Stimulated activated effector memory CD8-positive, alpha-beta T cell treated with anti-CD3 and anti-CD28 coated beads, Interleukin-12 subunit alpha, Interleukin-12 subunit beta, amount 100 ng/mL, for 72 hours (primary cell): ENCODE data around the gene IRF5.
"Not testable (repeated sequence)": the region's sequence is repeated elsewhere in the genome, so short reads cannot be mapped to it uniquely, and the experiment has no call there.

Experiments used
- ATAC-seq: fragments of 150-1000 bp; cut with Tn5 transposase; 2 replicates; pipeline ENCODE4 v1.10.0; 2021
- DNase-seq, 2 donors: peaks; one replicate each; pipeline ENCODE4 v3.0.0; 2021 to 2022; ENCODE audit warnings: low spot score in 2 of 2
- H3K27ac Mint-ChIP-seq: one replicate; pipeline ENCODE4 v1.8.0; 2022; ENCODE audit warnings: mild to moderate bottlenecking, mixed read lengths
- H3K36me3 Mint-ChIP-seq: one replicate; pipeline ENCODE4 v1.8.0; 2022; ENCODE audit warnings: mild to moderate bottlenecking, mixed read lengths
- H3K4me1 Mint-ChIP-seq: one replicate; pipeline ENCODE4 v1.8.0; 2022; ENCODE audit warnings: mixed read lengths
- H3K4me3 Mint-ChIP-seq: one replicate; pipeline ENCODE4 v1.8.0; 2022; ENCODE audit warnings: mild to moderate bottlenecking, mixed read lengths
- H3K9me3 Mint-ChIP-seq: one replicate; pipeline ENCODE4 v1.8.0; 2022; ENCODE audit warnings: mixed read lengths

The IRF5 gene

DNA sequence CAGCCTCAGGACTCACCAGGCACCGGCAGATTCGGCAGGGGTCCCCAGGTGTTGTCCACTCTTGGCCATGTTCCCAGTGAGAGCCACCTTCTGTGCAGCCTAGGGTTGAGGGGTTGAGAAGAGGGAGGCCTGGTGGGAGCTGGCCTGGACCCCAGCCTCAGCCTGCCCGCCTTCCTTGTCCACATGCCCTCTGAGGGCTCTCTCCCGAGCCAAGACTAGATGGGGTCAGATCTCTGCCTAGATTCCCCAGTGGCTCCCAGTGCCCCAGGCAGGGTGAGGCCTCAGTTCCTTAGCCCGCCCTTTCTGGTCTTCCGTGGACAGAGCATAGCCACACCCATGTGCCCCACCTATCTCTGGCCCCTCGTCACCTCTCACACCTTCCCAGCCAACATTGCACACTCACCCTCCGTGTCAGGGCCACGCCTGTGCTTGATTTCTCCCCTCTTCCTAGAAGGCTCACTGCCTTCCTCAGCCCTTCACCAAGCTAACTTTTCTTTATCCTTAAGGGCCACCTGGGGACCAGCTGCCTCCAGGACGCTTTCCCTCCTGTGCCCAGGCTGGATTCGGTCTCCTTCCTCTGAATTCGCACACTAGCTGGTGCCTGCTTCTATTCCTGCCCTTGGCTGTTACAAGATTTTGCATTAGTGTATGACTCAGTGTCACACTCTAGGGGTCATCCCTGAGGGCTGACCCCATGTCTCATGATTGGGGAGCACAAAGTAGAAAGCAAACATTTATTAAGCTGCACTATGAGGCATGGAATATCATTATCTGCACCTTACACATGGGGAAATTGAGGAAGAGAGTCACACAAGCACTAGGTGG lies 34.8 kb upstream of the IRF5 start:
- Mint-ChIP-seq H3K4me3 (no peak overlapping the region), H3K9me3 (no peaks in the 10 kb centered on the region), H3K4me1 (peaks cover 13% of the 10 kb centered on the region), H3K36me3 (no peaks in the 10 kb centered on the region), H3K27ac (no peak overlapping the region)
- ATAC-seq (no peak), DNase-seq (no peak)

DNA sequence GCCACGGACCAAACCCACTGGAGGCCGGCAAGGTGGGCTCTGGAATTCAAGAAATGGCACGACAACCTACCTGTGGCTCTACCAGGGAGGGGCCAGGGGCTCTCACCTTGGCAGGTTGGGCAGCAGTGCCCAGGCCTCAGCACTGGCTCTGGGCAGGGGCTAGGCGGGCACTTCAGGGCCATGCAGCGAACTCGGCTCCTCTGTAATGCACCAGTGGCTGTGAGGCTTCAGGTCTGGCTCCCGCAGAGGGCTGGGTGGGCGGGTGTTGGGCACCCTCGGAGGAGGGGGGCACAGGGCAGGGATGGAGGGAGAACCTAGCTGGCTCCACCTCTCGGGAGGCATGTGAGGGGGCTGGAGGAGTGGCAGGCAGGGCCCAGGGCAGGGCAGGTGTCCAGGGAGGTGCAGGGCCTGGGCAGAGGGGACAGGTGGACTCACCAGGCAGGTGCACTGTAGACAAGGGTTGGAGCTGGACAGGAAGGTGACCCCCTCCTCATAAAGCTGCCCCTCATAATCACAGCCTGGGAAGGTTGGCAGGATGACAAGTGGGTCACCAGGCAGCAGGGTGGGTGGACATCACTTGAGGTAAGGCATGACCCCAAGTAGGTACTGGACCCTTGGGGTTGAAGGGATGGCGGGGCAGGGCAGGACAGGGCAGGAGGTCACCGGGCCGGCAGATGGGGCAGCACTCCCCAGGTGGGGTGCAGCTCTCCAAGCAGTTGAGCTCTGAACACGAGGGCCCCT lies 33.9 kb upstream of the IRF5 start:
- no peak for DNase-seq
- Mint-ChIP-seq H3K36me3 (no peaks in the 10 kb centered on the region), H3K9me3 (no peaks in the 10 kb centered on the region), H3K27ac (no peak overlapping the region), H3K4me3 (no peak overlapping the region), H3K4me1 (peaks cover 13% of the 10 kb centered on the region)
- ATAC-seq = no peak

DNA sequence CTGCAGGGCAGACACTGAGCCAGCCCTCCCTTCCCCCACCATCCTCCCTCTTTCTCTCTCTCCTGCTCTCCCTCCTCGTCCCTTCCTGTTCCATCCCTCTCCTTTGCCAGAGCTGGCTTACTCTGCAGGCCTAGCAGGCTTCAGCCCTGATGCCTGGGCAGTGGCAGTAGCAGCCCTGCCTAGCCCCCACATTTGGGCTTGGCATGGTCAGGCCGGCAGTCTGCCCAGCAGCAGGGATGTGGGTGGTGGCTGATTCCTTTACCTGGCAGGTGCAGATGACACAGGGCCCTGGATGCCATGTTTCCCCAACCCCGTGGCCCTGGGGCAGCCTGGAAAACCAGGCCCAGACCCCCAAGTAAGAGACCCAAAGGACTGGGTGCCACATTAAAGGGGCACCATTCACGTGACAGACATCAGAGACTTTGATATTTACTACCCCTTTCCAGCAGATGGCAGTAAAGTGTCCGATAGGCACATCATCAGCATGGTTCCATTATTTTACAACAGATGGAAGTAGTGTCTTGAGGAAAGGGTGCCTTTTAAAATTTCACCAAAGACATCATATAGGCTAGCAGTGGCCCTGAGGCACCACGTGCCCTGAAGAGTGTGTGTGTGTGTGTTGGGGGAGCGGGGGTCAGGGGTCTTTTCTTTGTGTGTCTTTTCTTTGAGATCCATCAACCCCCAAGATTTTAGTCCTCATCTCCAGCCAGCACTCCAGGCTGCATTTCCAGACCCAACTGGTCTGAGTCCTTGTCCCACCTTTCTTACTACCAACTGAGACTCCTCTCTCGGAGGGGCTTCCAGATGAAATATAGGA lies 33.1 kb upstream of the IRF5 start:
- H3K4me3 Mint-ChIP-seq = no peak overlapping the region
- ATAC-seq (peak; percentile 67), DNase-seq (no peak)
- H3K27ac Mint-ChIP-seq = no peak overlapping the region
- no peaks in the 10 kb centered on the region for H3K9me3 Mint-ChIP-seq
- no peaks in the 10 kb centered on the region for H3K36me3 Mint-ChIP-seq
- H3K4me1 Mint-ChIP-seq = peaks cover 15% of the 10 kb centered on the region

DNA sequence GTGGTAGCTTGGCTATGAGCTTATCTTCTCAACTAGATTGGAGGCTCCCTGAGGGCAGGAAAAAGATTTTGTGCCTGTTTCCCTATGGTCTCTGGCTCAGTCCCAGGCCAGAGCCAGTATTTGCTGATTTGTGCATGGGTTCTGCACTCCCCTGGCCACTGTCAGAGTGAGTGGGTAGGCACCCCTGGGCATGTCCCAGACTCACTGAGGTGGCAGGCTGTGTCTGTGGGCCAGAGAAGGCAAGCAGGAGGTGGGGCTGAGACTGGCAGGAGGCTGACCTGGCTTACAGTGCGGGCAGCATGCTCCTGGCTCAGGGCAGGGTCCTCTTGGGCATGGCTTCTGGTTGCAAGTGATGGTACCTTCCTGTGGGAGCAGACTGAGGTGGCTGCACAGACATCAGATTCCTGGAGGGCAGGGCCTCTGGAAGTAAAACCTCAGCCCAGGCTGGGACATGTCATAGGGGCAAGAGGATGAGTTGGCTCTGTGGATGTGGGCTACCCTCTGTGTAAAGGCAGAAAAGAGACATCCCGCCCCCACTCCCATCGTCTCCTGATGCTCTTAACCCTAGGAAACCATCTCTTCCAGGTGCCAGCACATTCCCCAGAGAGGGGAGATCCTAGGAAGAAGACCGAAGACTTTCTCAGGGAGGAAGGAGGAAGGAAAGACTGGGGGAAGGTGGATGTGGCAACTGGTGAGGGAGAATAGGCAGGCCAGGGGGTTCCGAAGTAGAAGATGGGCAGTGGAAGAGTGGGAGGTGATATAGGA lies 31.5 kb upstream of the IRF5 start:
- DNase-seq = no peak
- Mint-ChIP-seq H3K36me3 (no peaks in the 10 kb centered on the region), H3K4me3 (no peak overlapping the region), H3K27ac (peak overlapping the region; percentile 4), H3K9me3 (no peaks in the 10 kb centered on the region), H3K4me1 (peaks cover 21% of the 10 kb centered on the region)
- ATAC-seq = no peak

DNA sequence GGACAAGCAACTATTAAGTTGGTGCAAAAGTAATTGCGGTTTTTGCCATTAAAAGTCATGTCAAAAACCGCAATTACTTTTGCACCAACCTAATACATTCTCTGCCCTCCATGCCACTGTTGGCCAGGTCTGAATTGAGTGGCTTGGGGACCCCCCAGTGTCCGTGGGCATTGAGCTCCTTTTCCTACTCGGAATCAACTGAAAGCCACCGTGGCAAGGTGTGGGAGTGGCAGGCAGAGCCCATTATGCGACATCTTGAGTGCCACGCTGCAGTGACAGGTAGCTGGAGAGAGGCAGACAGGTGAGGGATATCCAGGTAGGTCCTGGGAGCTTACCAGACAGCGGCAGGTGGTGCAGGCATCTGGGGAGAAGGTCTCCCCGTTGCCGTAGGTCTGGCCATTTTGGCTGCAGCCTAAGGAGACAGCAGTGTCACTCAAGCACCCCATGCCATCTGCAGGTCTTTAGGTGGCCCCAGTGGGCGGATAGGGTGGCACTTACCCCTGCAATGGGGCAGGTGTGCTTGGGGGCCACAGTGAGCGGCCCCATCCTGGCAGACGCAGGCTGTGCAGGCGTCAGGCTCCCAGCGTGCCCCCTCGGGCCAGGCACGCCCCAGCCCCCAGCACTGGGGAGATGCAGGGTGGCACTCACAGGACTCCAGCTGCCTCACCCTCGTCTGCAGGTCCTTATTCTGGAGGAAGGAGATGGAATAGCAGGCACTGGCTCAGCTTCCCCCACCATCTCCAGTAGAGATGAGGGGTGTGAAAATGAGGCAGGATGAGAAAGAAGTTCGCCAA lies 30.8 kb upstream of the IRF5 start:
- no peaks in the 10 kb centered on the region for H3K36me3 Mint-ChIP-seq
- no peak overlapping the region for H3K4me3 Mint-ChIP-seq
- no peaks in the 10 kb centered on the region for H3K9me3 Mint-ChIP-seq
- H3K4me1 Mint-ChIP-seq = peaks cover 21% of the 10 kb centered on the region
- DNase-seq = no peak
- peak overlapping the region; percentile 4 for H3K27ac Mint-ChIP-seq
- no peak for ATAC-seq

DNA sequence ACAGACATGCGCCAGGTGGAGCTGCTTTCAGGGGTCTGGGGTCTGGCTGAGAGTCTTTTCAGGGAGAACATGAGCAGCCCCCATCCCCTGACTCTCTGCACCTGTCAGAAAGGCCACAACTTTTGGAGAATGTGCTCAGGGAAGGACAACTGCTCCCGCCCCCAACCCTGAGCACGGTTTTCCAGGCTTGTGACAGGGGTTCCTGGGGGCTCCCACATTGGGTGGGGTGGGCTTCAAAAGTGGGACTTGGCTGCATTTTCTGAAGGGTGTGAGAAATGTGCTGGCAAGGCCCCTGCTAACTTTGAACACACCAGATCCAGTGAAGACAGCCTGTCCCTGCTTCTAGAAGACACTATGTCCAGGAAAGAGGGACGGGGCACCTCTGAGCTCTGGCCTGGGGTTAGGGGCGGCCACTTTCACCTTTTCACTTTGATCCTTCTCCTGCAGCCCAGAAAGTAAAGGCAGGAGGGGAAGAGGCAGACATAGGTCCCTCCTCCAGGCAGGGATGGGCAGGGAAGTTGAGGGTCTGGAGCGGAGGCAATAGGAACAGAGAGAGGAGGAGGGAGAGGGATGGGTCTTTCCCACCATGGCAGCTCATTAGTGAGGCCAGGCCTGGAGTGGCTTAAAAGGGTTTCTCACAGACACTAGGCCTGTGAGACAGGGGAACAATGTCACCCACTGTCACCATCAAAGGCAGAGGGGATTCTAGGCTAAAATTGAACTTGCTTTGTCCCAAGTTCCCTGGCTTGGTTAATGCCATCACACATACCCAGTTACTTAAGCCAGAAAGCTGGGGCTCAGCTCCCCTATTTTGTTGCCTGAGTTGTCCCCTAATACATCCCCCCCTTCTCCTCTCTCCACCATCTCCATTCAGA lies 28.7 kb upstream of the IRF5 start:
- no peak overlapping the region for H3K4me3 Mint-ChIP-seq
- no peaks in the 10 kb centered on the region for H3K9me3 Mint-ChIP-seq
- no peak overlapping the region for H3K27ac Mint-ChIP-seq
- H3K4me1 Mint-ChIP-seq = peaks cover 22% of the 10 kb centered on the region
- no peak for ATAC-seq
- H3K36me3 Mint-ChIP-seq = no peaks in the 10 kb centered on the region
- no peak for DNase-seq

DNA sequence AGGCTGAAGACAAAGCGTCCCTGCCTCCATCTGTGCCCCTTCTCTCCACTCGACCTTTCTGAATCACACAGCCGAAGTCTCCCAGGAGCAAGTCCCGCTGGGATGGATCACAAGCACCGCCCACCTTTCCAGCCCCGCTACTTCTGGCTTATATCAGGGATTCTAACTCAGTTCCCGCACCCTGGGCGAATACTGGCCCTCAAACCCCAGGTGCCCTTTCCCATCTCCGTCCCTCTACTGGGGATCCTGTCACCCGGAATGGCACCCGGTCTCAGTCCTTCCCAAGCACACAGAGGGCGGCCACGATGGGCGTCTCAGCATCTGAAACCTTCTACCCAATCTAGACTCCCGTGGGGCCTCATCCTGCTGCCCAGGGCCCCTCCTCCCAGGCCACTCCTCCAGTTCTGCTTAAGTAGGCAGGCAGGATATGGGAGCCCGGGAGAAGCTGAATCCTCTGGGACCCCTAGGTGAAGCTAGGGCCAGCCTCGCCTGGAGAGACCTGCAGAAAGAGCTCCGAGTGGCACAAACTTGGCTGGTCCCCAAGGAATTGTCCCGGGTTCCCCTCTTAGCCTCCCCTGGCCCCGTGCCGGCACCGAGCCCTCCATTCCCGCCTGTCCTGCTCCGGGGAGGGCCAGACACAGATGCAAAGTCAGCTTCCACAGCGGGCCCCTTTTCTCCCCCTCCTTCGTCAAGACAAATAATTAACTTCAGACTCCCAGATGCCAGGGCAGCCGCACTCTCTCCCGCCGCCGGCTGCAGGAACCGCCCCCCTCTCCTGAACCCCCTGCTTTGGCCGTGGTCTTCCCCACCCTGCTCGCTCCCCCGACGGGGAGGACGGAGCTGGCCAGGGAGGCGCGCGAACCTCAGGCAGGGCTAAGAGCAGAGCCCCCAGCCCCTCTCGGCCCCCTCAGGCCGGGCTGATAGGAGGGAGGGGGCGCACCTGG lies 27.8 kb upstream of the IRF5 start:
- no peak overlapping the region for H3K4me3 Mint-ChIP-seq
- H3K4me1 Mint-ChIP-seq = peaks cover 21% of the 10 kb centered on the region
- DNase-seq (no peak), ATAC-seq (no peak)
- H3K9me3 Mint-ChIP-seq = no peaks in the 10 kb centered on the region
- no peaks in the 10 kb centered on the region for H3K36me3 Mint-ChIP-seq
- no peak overlapping the region for H3K27ac Mint-ChIP-seq

DNA sequence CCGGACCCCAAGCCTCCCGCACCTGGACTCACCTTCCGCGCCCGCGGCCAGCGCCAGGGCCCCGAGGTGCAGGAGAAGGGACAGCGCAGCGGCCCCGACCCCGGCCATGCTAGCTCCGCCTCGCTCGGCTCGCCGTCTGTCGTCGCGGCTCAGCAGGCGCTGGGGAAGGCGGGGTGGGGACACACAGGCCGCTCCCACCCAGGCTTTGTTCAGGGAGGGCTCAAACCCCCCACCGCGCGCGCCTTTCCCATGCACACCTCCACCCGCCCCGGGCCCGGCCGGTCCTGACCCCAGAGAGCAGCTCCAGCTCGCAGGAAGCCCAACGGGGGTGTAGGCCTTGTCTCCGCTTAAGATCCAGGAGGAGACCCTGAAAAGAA lies 27.2 kb upstream of the IRF5 start, which contains the start of gene KCP:
Gene KCP (minus strand): TSS at position 141 of the 377 bp plus-strand sequence. CDS start 33 bp downstream, at position 108.
- ATAC-seq (no peak), DNase-seq (no peak)
- H3K4me1 Mint-ChIP-seq = peaks cover 20% of the 10 kb centered on the region
- H3K4me3 Mint-ChIP-seq = no peak within 1 kb of the TSS
- H3K27ac Mint-ChIP-seq = no peak within 1 kb of the TSS
- no peaks in the 10 kb centered on the region for H3K9me3 Mint-ChIP-seq
- no peaks in the 10 kb centered on the region for H3K36me3 Mint-ChIP-seq

DNA sequence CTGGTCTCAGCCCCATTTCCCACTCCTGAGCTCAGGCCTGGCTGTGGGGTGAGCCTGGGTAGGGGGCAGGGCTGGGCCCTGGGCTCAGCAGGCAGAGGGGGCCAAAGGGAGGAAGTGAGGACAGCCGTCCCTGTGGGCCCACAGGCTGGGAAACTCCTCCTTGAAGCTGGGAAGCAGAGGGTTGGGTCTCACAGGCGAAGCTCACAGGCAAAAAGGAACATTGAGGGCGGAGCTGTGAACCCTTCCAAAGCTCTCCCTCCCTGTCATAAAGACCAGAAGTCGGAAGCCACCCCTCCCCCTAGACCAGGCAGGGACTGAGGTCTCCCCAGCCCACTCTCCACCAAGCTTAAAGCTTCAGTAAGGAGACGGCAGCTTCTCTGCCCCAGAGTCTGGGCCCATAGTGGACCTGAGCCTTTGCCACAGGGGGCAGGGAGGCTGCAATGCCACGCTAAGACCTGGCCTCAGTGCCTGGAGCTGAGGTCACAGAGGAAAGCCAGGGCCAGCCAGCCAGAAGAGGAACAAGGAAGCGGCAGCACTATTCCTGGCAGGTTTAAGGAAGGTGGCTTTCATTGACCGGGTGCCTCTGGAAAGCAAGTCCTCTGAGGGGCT lies 26.2 kb upstream of the IRF5 start:
- H3K9me3 Mint-ChIP-seq = no peaks in the 10 kb centered on the region
- peaks cover 22% of the 10 kb centered on the region for H3K4me1 Mint-ChIP-seq
- DNase-seq (no peak), ATAC-seq (peak; percentile 3)
- no peak overlapping the region for H3K4me3 Mint-ChIP-seq
- H3K27ac Mint-ChIP-seq = no peak overlapping the region
- no peaks in the 10 kb centered on the region for H3K36me3 Mint-ChIP-seq

DNA sequence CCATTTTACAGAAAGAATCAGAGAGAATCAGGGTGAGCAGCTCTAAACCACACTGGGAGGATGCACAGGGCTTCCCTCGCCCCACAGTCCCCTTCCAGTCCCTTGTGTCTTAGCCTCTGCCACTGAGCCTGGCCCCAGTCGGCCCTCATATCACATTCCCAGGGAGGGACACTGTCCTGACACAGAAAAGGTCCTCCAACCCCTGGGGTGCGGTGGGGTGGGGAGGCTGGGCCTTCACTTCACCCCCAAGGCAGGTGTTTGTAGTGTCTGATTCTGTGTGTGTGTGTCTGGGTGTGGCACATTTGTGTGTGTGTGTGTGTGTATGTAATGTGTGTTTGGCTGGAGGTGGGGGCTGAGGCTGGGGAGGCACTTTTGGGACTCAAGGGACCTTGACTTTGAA lies 25.4 kb upstream of the IRF5 start:
- ATAC-seq = no peak
- Mint-ChIP-seq H3K4me1 (peaks cover 22% of the 10 kb centered on the region), H3K36me3 (no peaks in the 10 kb centered on the region), H3K4me3 (no peak overlapping the region), H3K9me3 (no peaks in the 10 kb centered on the region), H3K27ac (no peak overlapping the region)
- DNase-seq = no peak

DNA sequence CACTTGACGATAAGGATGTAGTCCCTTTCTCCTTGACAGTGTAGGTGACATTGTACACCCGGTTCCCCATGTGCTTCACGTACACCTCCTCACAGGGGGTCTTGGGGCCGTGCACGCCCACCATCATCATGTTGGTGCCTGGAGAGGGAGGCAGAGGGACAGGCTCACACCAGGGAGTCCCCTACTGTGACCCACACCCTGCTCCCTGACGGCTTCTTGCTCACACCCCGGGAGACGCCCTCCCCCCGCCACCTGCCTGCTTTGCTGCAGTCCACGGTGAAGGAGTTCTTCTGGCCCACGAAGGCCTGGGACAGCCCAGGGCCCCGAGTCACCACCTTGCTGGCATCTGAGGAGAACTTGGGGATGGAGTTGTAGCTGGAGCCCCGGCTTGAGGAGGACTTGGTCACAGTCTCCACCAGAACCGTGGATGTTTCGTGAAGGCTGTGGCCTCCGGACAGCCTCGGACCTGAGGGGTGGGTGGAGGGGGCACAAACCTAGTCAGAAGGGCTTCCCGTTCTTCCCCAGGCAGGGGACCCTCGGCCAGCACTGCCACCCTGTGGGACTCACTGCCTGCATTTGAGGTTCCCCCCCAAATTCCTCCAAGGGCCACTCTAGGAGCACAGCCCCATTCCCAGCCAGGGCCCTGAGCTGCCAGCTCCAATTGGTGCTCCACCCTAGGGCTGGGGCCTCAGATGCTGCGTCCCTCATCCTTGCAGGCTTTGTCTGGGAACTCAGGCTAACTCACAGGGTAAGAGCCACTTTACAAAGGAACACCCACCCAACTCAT lies 24.8 kb upstream of the IRF5 start:
- H3K36me3 Mint-ChIP-seq, H3K4me3 Mint-ChIP-seq, ATAC-seq, DNase-seq, H3K9me3 Mint-ChIP-seq, H3K27ac Mint-ChIP-seq: not testable (repeated sequence)
- peaks cover 22% of the 10 kb centered on the region for H3K4me1 Mint-ChIP-seq
